ENCODE results near the gene EHD2.
A peak's percentile ranks its signal among the peaks of the same experiment; 100 is the strongest.
"Not testable (repeated sequence)": the region's sequence is repeated elsewhere in the genome, so short reads cannot be mapped to it uniquely, and the experiment has no call there.

The EHD2 gene

DNA sequence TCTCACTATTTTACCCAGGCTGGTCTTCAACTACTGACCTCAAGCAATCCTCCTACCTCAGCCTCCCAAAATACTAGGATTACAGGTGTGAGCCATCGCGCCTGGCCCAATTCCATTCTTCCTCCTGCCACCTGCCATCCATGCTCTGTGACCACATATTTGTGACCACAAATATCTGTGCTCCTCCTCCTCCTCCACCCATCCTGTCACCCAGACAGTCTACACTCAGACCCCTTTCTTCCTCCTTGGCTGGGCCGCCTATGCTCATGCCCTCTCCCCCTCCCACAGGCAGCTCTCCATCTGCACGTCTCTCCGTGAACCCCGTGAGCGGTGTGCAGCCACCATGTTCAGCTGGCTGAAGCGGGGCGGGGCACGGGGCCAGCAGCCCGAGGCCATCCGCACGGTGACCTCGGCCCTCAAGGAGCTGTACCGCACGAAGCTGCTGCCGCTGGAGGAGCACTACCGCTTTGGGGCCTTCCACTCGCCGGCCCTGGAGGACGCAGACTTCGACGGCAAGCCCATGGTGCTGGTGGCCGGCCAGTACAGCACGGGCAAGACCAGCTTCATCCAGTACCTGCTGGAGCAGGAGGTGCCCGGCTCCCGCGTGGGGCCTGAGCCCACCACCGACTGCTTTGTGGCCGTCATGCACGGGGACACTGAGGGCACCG lies 3.2 kb downstream of the EHD2 start:
- DNase-seq: no peak

DNA sequence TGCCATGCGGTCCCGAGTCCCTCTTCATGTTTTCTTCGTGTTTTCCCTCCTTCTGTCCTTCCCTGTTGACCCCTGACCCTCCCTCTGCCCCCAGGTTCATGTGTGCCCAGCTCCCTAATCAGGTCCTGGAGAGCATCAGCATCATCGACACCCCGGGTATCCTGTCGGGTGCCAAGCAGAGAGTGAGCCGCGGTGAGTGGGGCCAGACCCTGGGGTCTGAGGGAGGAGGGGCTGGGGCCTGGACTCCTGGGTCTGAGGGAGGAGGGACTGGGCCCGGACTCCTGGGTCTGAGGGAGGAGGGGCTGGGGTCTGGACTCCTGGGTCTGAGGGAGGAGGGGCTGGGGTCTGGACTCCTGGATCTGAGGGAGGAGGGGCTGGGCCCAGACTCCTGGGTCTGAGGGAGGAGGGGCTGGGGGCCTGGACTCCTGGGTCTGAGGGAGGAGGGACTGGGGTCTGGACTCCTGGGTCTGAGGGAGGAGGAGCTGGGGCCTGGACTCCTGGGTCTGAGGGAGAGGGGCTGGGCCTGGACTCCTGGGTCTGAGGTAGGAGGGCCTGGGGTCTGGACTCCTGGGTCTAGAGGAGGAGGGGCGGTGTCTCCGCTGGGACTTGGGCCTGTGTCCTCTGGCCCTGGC lies 5.3 kb downstream of the EHD2 start:
- DNase-seq: not testable (repeated sequence)

- no peak for DNase-seq
These were observed 6.0 kb downstream of the EHD2 start for GRCh38 chr19:47719047-47719859.

GRCh38 chr19:47720669-47721422 lies 7.6 kb downstream of the EHD2 start:
- DNase-seq: no peak

GRCh38 chr19:47723581-47723940 lies 10.3 kb downstream of the EHD2 start:
- DNase-seq: no peak

DNA sequence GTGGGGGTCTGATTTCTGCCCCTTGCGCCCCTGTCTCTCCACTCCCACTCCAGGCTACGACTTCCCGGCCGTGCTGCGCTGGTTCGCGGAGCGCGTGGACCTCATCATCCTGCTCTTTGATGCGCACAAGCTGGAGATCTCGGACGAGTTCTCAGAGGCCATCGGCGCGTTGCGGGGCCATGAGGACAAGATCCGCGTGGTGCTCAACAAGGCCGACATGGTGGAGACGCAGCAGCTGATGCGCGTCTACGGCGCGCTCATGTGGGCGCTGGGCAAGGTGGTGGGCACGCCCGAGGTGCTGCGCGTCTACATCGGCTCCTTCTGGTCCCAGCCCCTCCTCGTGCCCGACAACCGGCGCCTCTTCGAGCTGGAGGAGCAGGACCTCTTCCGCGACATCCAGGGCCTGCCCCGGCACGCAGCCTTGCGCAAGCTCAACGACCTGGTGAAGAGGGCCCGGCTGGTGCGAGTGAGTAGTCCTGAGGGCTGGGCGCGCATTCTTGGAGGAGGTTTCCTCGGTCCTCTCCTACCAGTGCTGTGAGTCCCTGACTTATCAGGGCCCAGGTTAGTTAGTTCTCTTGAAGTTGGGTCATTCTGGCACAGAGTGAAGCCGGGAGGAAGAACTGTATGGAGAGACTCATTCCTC lies 12.7 kb downstream of the EHD2 start:
- DNase-seq: no peak

GRCh38 chr19:47726467-47726866 lies 13.2 kb downstream of the EHD2 start:
- DNase-seq: no peak

GRCh38 chr19:47728295-47728694 lies 15.1 kb downstream of the EHD2 start:
- not testable (repeated sequence) for DNase-seq

GRCh38 chr19:47729468-47729798 lies 16.2 kb downstream of the EHD2 start:
- DNase-seq: no peak

GRCh38 chr19:47729799-47730520 lies 16.7 kb downstream of the EHD2 start:
- no peak for DNase-seq

DNA sequence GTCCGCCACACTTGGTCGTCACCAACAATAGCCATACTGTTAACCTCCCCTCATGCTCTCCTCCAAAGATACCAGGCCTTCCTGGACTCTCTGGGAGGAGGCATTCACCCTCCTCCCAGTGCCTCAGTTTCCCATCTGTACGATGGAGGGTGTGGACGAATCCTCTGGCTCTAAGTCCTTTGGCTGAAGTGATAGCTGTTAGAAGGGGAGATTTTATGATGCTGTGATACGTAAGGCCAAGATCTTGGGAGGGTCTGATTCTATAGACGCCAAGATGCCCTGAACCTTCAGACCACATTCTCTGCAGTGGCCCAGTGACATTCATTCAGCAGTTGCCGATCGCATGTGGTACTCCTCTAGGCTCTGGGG lies 17.3 kb downstream of the EHD2 start:
- DNase-seq: no peak

DNA sequence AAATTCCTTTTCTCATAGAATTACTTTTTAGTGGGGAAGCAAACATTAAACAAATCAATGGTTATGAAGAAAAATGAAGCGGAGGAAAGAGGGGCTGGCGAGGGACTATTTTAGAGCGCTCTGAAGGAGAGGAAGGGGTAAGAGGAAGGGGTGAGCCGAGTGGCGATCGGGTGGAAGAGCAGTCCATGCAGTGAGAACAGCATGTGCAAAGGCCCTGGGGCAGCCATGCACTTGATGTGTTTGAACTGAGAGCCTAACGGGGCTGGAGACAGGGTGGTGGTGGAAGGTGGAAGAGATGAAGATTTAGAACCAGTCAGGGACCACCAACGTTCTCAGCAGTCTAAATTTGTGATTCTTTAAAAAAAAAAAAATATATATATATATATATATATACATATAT lies 17.7 kb downstream of the EHD2 start:
- DNase-seq: no peak

DNA sequence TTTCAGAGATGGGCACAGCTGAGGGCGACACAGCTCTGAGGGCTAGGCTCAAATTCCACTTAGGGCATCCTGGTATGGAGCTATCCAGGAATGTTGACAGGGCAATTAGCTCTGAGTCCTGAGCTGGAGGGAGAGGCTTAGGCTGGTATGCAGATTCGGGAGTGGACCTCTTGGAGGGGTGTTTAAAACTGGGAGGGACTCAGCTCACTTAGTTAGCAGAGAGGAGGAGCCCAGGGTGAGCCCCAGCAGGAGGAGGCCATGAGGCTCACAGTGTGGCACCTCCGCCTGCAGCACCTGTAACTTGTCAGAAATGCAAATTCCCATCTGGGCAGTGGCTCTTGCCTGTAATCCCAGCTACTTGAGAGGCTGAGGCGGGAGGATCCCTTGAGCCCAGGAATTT lies 21.9 kb downstream of the EHD2 start:
- no peak for DNase-seq

DNA sequence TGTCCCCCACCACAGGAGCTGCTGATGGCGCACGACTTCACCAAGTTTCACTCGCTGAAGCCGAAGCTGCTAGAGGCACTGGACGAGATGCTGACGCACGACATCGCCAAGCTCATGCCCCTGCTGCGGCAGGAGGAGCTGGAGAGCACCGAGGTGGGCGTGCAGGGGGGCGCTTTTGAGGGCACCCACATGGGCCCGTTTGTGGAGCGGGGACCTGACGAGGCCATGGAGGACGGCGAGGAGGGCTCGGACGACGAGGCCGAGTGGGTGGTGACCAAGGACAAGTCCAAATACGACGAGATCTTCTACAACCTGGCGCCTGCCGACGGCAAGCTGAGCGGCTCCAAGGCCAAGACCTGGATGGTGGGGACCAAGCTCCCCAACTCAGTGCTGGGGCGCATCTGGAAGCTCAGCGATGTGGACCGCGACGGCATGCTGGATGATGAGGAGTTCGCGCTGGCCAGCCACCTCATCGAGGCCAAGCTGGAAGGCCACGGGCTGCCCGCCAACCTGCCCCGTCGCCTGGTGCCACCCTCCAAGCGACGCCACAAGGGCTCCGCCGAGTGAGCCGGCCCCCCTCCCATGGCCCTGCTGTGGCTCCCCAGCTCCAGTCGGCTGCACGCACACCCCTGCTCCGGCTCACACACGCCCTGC lies 27.8 kb downstream of the EHD2 start:
- DNase-seq: no peak

GRCh38 chr19:47741544-47742140 lies 28.4 kb downstream of the EHD2 start:
- DNase-seq: no peak

- DNase-seq: no peak
These were observed 29.4 kb downstream of the EHD2 start for GRCh38 chr19:47742634-47743033.

- DNase-seq: peak; percentile 98
These were observed 32.0 kb downstream of the EHD2 start, which contains the start of gene NOP53 for GRCh38 chr19:47745010-47745901. NOP53 (plus strand) TSS chr19:47745546; CDS start chr19:47745560, 14 bp downstream.

- DNase-seq: not testable (repeated sequence)
These were observed 32.9 kb downstream of the EHD2 start for GRCh38 chr19:47746129-47746528.

GRCh38 chr19:47749326-47749725 lies 36.1 kb downstream of the EHD2 start:
- no peak for DNase-seq

- DNase-seq: no peak
These were observed 37.5 kb downstream of the EHD2 start for GRCh38 chr19:47750752-47751151.

Data from CD4-positive, alpha-beta T cell treated with Interleukin-21 for 1 hour (primary cell).